H1 (cell line): ENCODE results near the gene POLE2. TPM values are rescaled to one million over a fixed set of nuclear protein-coding genes. Genes with fewer than 3 reads are reported as not detected.

ENCODE experiments used
- CBX5 ChIP-seq: fragments of 300-800, 300-1000 bp; sonication (generic); IDR thresholded peaks from 2 replicates; pipeline ENCODE4 v1.7.1; 2016; ENCODE audit warnings: antibody characterized with exemption, low read length, low read depth
- CTBP2 ChIP-seq: IDR thresholded peaks from 2 replicates; pipeline ENCODE4 v1.7.0; 2011; ENCODE audit warnings: borderline replicate concordance, mild to moderate bottlenecking, moderate library complexity, mixed read lengths, low read length; ENCODE audit not compliant: insufficient read depth, insufficient read length
- E2F6 ChIP-seq: IDR thresholded peaks from 2 replicates; pipeline ENCODE4 v1.6.1; 2012; ENCODE audit warnings: inconsistent platforms
- FOSL1 ChIP-seq: IDR thresholded peaks from 2 replicates; pipeline ENCODE4 v1.6.1; 2011; ENCODE audit warnings: mild to moderate bottlenecking, low read depth, low read length, moderate library complexity; ENCODE audit not compliant: insufficient read depth
- JUN ChIP-seq: IDR thresholded peaks from 2 replicates; pipeline ENCODE4 v1.6.1; 2011; ENCODE audit warnings: low read depth, mild to moderate bottlenecking, improper control_type of control experiment, low read length
- KDM1A ChIP-seq: fragments of 200-600, 300-600 bp; sonication (generic); IDR thresholded peaks from 2 replicates; pipeline ENCODE4 v1.7.1; 2016; ENCODE audit warnings: mild to moderate bottlenecking, low read length, borderline replicate concordance
- MAFK ChIP-seq: IDR thresholded peaks from 2 replicates; pipeline ENCODE4 v1.6.1; 2012; ENCODE audit warnings: low read depth, mild to moderate bottlenecking, improper control_type of control experiment, low read length
- NANOG ChIP-seq: IDR thresholded peaks from 2 replicates; pipeline ENCODE4 v1.6.1; 2011; ENCODE audit warnings: low read length, low read depth, mild to moderate bottlenecking, inconsistent platforms; ENCODE audit not compliant: insufficient read depth, poor library complexity, severe bottlenecking
- POLR2A ChIP-seq, 2 experiments: IDR thresholded peaks; 1 replicate in 1 of 2; 2 replicates in 1 of 2; pipeline ENCODE4 v1.6.1; 2011; ENCODE audit warnings: low read depth in 2 of 2, low read length in 2 of 2, mild to moderate bottlenecking in 2 of 2; ENCODE audit errors: control extremely low read depth in 1 of 2
- RFX5 ChIP-seq: IDR thresholded peaks from 2 replicates; pipeline ENCODE4 v1.6.1; 2011; ENCODE audit warnings: low read depth, low read length, improper control_type of control experiment, borderline replicate concordance
- SAP30 ChIP-seq: fragments of 300-600 bp; sonication (generic); IDR thresholded peaks from 2 replicates; pipeline ENCODE4 v1.7.1; 2012; ENCODE audit warnings: low read length, moderate library complexity, mild to moderate bottlenecking, inconsistent platforms; ENCODE audit not compliant: insufficient read depth, insufficient replicate concordance
- SP1 ChIP-seq: IDR thresholded peaks from 2 replicates; pipeline ENCODE4 v1.6.1; 2011; ENCODE audit warnings: low read depth, low read length
- TAF1 ChIP-seq: IDR thresholded peaks from 2 replicates; pipeline ENCODE4 v1.6.1; 2011; ENCODE audit warnings: mild to moderate bottlenecking, low read depth, low read length
- polyA plus RNA-seq, 7 experiments: library from polyadenylated mRNA; depleted of rRNA in 3 of 7; stranded (reverse) in 5 of 7; unstranded in 2 of 7; fragments of >200 nt in 5 of 7; fragments of 200-250 nt in 2 of 7; gene quantifications; 1 replicate in 5 of 7; 2 replicates in 1 of 7; 4 replicates in 1 of 7; pipeline versions ENCODE4 v1.2.1 to v1.2.3, GENCODE V29; 2011 to 2013; ENCODE audit warnings: missing spikeins in 2 of 7, mixed read lengths in 2 of 7
- total RNA-seq: library from RNA; stranded (reverse); fragmentation: NEBNext Ultra II Directional; extraction: Animal tissue kit (Norgen Biotek cat#: 25700); gene quantifications from 2 replicates; pipeline ENCODE4 v1.2.1, GENCODE V29; 2021
- TF ChIP-seq, protein P1 (sequence below): IDR thresholded peaks from 2 replicates; pipeline ENCODE4 v1.6.1; 2012; ENCODE audit warnings: low read length, inconsistent platforms
- TF ChIP-seq, protein P2 (sequence below): IDR thresholded peaks from 2 replicates; pipeline ENCODE4 v1.6.1; 2012; ENCODE audit warnings: inconsistent platforms
- TF ChIP-seq, protein P3 (sequence below), 3 experiments: IDR thresholded peaks; 1 replicate in 2 of 3; 2 replicates in 1 of 3; pipeline versions ENCODE4 v1.5.1 to v1.6.1; 2011; ENCODE audit warnings: low read length in 3 of 3, mild to moderate bottlenecking in 3 of 3, inconsistent platforms in 2 of 3, low read depth in 1 of 3, moderate library complexity in 1 of 3; ENCODE audit not compliant: insufficient read depth in 1 of 3; ENCODE audit errors: control extremely low read depth in 1 of 3

Gene POLE2
- total and polyA plus RNA-seq, 2 of the 8 experiments (the other 6 are each of a cell fraction or from before 2014, with no cell fraction given), result 31.2 to 41.7 TPM

GRCh38 chr14:49634547-49635334 lies 53.3 kb downstream of the POLE2 start, which contains the start of gene DNAAF2 (continued):
- TF ChIP-seq CTBP2 (no peak), NANOG (no peak), JUN (no peak), TAF1 (no peak; the same call in 1 of the 2 replicates), RFX5 (no peak), CBX5 (no peak), SP1 (no peak), MAFK (no peak), FOSL1 (no peak), E2F6 (peak; percentile 42; the same call in 1 of the 2 replicates), KDM1A (no peak), SAP30 (peak; percentile 89), POLR2A (IDR thresholded peaks at IDR 0.05; ENCODE audit: control extremely low read depth in 1 of 2, low read depth in 2 of 2, low read length in 2 of 2) (peak in 1 of 2 experiments; percentile 40; a peak in 2 of 3 replicates)
- TF ChIP-seq, protein P1, sequence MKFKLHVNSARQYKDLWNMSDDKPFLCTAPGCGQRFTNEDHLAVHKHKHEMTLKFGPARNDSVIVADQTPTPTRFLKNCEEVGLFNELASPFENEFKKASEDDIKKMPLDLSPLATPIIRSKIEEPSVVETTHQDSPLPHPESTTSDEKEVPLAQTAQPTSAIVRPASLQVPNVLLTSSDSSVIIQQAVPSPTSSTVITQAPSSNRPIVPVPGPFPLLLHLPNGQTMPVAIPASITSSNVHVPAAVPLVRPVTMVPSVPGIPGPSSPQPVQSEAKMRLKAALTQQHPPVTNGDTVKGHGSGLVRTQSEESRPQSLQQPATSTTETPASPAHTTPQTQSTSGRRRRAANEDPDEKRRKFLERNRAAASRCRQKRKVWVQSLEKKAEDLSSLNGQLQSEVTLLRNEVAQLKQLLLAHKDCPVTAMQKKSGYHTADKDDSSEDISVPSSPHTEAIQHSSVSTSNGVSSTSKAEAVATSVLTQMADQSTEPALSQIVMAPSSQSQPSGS, result no peak
- TF ChIP-seq, protein P2, sequence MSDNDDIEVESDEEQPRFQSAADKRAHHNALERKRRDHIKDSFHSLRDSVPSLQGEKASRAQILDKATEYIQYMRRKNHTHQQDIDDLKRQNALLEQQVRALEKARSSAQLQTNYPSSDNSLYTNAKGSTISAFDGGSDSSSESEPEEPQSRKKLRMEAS, result peak; percentile 86
- TF ChIP-seq, protein P3, sequence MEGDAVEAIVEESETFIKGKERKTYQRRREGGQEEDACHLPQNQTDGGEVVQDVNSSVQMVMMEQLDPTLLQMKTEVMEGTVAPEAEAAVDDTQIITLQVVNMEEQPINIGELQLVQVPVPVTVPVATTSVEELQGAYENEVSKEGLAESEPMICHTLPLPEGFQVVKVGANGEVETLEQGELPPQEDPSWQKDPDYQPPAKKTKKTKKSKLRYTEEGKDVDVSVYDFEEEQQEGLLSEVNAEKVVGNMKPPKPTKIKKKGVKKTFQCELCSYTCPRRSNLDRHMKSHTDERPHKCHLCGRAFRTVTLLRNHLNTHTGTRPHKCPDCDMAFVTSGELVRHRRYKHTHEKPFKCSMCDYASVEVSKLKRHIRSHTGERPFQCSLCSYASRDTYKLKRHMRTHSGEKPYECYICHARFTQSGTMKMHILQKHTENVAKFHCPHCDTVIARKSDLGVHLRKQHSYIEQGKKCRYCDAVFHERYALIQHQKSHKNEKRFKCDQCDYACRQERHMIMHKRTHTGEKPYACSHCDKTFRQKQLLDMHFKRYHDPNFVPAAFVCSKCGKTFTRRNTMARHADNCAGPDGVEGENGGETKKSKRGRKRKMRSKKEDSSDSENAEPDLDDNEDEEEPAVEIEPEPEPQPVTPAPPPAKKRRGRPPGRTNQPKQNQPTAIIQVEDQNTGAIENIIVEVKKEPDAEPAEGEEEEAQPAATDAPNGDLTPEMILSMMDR (IDR thresholded peaks at IDR 0.05; ENCODE audit: control extremely low read depth in 1 of 3, insufficient read depth in 1 of 3, low read depth in 1 of 3, low read length in 3 of 3), result no peak
